ENCODE data around the gene MYO9A. TPM values are rescaled to one million over a fixed set of nuclear protein-coding genes. Genes with fewer than 3 reads are reported as not detected.

The MYO9A gene
- total RNA-seq, 1 donor, result 55.9 TPM

DNA sequence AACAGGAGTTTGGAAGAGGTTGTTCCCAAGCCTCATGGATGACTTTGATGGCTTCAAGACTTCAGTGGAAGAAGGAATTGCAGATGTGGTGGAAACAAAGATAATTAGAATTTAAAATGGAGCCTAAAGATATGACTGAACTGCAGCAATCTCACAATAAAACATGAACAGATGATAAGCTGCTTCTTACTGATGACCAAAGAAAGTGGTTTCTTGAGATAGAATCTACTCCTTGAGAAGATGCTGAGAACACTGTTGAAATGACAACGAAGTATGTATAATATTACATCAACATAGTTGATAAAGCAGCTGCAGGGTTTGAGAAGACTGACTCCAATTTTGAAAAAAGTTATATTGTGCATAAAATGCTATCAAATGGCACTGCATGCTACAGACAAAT, 21.2 kb downstream of the MYO9A start:
- no peak for DNase-seq (ENCODE audit: low read depth)
- no peak overlapping the region for H3K4me3 ChIP-seq (ENCODE audit: low read depth, low read length)
- no peak for TF ChIP-seq CTCF (IDR thresholded peaks at IDR 0.05; ENCODE audit: insufficient read depth, low read length)

GRCh38 chr15:72092691-72093090, 25.3 kb downstream of the MYO9A start:
- TF ChIP-seq CTCF (IDR thresholded peaks at IDR 0.05; ENCODE audit: insufficient read depth, low read length), result no peak
- no peak for DNase-seq (ENCODE audit: low read depth)
- no peak overlapping the region for H3K4me3 ChIP-seq (ENCODE audit: low read depth, low read length)

DNA sequence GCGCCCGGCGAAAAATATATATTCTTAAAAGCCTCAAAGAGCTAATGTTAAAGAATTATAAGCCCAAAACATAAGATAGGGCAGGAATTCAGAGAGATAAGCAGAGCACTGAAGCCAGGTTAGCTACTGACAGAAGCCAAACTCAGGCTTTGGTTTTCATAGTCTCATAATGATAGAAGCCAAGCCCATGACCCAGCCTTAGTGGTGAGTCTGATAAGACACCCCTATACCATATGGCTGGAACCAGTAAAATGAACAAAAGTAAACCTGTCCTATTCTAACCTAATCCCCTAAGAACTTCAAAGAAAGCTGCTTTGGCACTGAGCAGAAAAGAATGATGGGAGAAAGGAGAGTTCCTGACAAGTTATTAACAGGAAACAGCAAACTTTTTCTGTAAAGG, 25.9 kb downstream of the MYO9A start:
- TF ChIP-seq CTCF (IDR thresholded peaks at IDR 0.05; ENCODE audit: insufficient read depth, low read length), result no peak
- DNase-seq (ENCODE audit: low read depth), result no peak
- H3K4me3 ChIP-seq (ENCODE audit: low read depth, low read length), result no peak overlapping the region

- DNase-seq (ENCODE audit: low read depth), result no peak
- no peak for TF ChIP-seq CTCF (IDR thresholded peaks at IDR 0.05; ENCODE audit: insufficient read depth, low read length)
- no peak overlapping the region for H3K4me3 ChIP-seq (ENCODE audit: low read depth, low read length)
Measured at GRCh38 chr15:72086920-72087648, 30.9 kb downstream of the MYO9A start.

GRCh38 chr15:72086010-72086697, 31.8 kb downstream of the MYO9A start:
- no peak overlapping the region for H3K4me3 ChIP-seq (ENCODE audit: low read depth, low read length)
- TF ChIP-seq CTCF (IDR thresholded peaks at IDR 0.05; ENCODE audit: insufficient read depth, low read length), result no peak
- no peak for DNase-seq (ENCODE audit: low read depth)

DNA sequence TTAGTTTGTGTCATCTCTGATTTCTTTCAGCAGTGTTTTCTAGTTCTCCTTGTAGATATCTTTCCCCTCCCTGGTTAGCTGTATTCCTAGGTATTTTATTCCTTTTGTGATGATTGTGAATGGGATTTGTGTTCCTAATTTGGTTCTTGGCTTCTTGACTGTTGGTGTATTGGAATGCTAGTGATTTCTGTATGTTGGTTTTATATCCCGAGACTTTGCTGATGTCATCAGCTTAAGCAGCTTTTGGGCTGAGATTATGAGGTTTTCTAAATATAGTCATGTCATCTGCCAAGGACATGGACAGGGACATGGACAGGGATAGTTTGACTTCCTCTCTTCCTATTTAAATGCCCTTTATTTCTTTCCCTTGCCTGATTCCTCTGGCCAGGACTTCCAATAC, 35.8 kb downstream of the MYO9A start:
- no peak overlapping the region for H3K4me3 ChIP-seq (ENCODE audit: low read depth, low read length)
- TF ChIP-seq CTCF (IDR thresholded peaks at IDR 0.05; ENCODE audit: insufficient read depth, low read length), result no peak
- DNase-seq (ENCODE audit: low read depth), result no peak
